GM18868 (cell line): ENCODE results near the gene DOCK11.
"Not testable (repeated sequence)": the region's sequence is repeated elsewhere in the genome, so short reads cannot be mapped to it uniquely, and the experiment has no call there.

Source experiments
- ATAC-seq: cut with Tn5 transposase; IDR thresholded peaks from one replicate; pipeline ENCODE4 v1.9.1; 2021; ENCODE audit warnings: mild to moderate bottlenecking, moderate library complexity; ENCODE audit not compliant: unreplicated experiment

DOCK11 gene

GRCh38 chrX:118679290-118679689, 183.7 kb downstream of the DOCK11 start:
- no peak for ATAC-seq

DNA sequence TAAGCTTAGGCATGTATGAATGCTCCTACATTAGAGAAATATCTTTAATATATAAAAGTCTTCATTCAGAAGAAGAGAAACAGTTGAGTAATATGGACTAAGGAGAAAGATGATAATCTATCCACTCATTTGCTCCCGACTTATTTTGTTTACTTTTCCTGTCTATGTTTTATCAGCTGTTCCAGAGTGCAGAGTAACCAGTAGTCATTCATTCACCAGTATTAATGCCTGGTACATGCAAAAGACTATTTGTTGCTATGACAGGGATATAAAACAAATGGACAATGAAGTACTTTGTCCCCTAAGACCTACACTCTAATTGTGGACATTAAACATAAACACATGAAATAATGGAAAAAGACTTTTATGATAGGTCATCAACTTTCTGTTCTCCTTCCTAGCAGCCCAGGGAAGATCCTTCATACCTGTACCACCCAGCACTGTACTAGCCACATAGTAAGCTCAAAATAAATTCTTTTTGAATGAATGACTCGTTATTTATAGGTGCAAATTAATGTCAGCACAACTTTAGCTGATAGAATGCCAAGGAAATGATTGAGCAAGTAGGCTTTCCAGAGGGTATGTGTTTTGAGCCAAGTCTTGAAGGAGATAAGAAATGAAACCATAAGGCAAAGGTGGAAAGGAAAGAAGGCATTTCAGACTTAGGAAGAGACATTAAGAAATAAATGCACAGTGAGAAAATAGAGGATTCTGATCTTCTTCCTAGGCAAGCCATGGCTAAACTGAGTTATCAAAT, 186.8 kb downstream of the DOCK11 start:
- ATAC-seq = no peak

DNA sequence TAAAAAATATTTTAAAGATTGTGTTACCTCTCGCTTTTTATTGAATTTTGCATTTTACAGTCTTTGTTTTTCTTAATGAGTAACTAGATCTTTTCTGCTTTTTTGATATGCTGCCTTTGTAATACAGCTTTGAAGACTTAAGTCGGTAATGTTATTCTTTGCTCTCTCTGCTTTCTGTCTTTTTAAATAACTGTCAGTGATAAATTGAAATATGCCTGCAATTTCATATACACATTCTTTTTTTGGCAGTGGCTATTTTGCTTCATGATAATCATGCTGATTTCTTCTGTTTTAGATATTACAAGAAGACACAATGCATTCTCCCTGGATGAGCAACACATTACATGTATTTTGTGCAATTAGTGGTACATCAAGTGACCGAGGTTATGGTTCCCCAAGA, 189.8 kb downstream of the DOCK11 start:
- ATAC-seq = no peak

DNA sequence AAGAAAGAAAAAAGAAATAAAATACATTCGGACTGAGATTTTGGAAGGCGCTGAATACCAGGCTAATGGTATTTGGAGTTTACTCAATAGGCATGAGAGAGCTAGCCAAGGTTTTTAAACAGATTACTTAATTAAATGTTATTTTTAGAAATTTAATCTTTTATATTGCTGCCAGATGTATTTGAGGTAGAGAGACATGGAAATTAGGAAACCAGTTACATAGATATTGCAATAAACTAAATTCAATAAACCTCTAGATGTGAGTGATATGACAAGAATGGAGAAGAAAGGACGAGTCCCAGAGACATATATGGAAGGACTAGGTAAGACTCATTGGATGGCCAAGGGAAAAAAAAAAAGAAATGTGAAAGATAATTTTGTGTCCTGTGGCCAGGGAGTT, 193.3 kb downstream of the DOCK11 start:
- ATAC-seq = no peak

- no peak for ATAC-seq
These were observed 198.2 kb downstream of the DOCK11 start for GRCh38 chrX:118693843-118694242.

DNA sequence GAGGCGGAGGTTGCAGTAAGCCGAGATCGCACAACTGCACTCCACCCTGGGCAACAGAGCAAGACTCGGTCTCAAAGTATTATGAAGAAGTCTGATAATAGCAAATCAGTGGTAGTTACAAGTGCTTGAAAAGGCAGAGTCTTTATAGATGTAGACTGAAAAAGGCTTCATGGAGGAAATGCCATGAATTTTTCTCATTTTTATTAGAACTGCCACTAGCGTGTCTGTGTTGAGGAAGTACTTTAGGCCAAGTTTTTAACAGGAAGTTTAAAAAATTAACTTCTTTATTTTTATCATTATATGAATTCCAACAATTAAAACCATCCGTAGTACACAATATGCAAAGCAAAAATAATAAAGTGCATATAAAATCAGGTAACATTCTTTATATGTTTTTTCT, 199.0 kb downstream of the DOCK11 start:
- ATAC-seq = no peak

DNA sequence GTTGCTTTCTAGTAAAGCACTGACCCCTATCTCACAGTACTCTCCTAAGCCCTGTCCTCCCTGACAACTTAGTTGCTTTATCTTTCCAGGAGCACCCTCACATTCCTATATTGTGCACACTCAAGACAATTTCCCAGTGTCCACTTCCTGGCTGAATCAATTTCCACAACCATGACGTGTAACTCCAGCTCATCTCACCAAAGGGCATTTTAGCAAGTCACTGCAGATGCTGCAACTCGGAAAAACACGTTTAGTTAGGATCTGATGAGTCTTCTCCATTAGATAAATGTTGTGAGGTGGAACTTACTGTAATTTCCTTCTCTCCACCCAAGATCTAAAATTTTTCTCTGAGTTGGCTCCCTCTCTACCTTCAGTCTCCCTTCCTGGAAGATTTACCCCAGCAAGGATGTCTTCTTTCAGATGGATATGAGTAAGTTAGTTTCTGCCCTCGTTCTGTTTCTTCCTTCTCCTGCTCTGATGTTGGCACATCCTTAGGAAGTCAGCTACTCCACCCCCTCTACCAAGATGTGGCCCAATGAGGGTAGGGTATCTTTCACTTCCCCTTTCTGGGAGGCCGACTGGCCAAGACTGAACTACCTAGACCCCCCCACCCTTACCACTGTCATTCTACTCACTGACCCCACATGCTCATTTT, 203.0 kb downstream of the DOCK11 start:
- ATAC-seq = peak; percentile 66

- ATAC-seq = no peak
These were observed 207.1 kb downstream of the DOCK11 start for GRCh38 chrX:118702741-118703140.

GRCh38 chrX:118706681-118707080, 211.1 kb downstream of the DOCK11 start:
- no peak for ATAC-seq

GRCh38 chrX:118714521-118714920, 218.9 kb downstream of the DOCK11 start:
- ATAC-seq = no peak

DNA sequence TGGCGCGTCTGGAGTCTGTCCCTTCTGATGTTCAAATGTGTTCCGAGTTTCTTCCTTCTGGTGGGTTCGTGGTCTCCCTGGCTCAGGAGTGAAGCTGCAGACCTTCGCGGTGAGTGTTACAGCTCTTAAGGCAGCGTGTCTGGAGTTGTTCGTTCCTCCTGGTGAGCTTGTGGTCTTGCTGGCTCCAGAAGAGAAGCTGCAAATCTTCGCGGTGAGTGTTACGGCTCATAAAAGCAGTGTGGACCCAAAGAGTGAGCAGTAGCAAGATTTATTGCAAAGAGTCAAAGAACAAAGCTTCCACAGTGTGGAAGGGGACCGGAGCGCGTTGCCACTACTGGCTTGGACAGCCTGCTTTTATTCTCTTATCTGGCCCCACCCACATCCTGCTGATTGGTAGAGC, 220.3 kb downstream of the DOCK11 start:
- not testable (repeated sequence) for ATAC-seq

- ATAC-seq = not testable (repeated sequence)
These were observed 221.2 kb downstream of the DOCK11 start for GRCh38 chrX:118716833-118717232.

- ATAC-seq = peak; percentile 64
These were observed 222.2 kb downstream of the DOCK11 start for GRCh38 chrX:118717678-118718391.

GRCh38 chrX:118718737-118719136, 223.1 kb downstream of the DOCK11 start:
- ATAC-seq = peak; percentile 57

- no peak for ATAC-seq
These were observed 224.6 kb downstream of the DOCK11 start for GRCh38 chrX:118720058-118720707.

DNA sequence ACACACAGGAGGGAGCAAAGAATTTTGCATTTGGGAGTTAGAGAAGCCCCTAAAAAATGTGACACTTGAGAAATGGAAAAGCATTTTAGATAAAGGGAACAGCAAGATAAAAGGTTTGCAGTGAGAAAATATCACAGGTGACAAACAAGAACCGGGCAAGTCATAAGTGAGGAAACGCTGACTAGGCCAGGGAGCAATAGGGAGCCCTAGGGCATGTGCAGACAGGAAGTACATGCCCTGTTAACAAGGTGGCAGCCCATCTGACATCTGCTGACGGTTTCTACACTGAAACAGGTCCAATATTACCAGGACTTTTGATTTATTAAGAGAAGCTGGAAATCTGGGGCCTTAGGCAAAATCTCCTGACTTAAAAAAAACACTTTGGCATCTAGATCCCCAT, 227.8 kb downstream of the DOCK11 start:
- ATAC-seq = no peak

DNA sequence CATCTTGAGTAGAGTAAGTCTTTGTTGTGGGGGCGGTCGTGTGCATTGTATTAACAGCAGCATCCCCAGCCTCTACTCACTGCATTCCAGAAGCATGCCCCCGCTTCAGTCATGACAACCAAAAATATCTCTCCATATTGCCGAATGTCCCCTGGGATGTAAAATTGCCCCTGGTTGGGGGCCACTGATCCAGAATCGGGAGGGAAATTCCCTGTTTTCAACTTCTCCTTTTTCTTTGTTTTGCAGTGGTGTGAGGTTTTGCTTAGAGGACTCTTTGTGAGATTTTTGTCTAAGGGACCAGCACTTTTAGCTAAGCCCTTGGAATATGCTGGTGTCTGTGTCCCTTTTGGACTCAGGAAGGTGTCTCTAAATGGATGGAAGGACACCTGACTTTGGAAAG, 228.8 kb downstream of the DOCK11 start:
- peak; percentile 37 for ATAC-seq

GRCh38 chrX:118724775-118725174, 229.2 kb downstream of the DOCK11 start:
- ATAC-seq = no peak

- ATAC-seq = no peak
These were observed 230.8 kb downstream of the DOCK11 start for GRCh38 chrX:118726396-118726795.

GRCh38 chrX:118726887-118727685, 231.5 kb downstream of the DOCK11 start, which contains the start of gene IL13RA1:
Gene IL13RA1, plus strand, starts transcription at chrX:118727606. Its CDS starts 33 bp downstream, at chrX:118727639.
- peak; percentile 48 for ATAC-seq
